Ishikawa (cell line): ENCODE measurements around the gene POR.

Source experiments
- CREB1 ChIP-seq: IDR thresholded peaks from 2 replicates; pipeline ENCODE4 v1.6.1; 2012; ENCODE audit warnings: low read depth
- EGR1 ChIP-seq: IDR thresholded peaks from 2 replicates; pipeline ENCODE4 v1.6.1; 2012
- ZBTB7A ChIP-seq: IDR thresholded peaks from 2 replicates; pipeline ENCODE4 v1.6.1; 2012; ENCODE audit warnings: low read depth

DNA sequence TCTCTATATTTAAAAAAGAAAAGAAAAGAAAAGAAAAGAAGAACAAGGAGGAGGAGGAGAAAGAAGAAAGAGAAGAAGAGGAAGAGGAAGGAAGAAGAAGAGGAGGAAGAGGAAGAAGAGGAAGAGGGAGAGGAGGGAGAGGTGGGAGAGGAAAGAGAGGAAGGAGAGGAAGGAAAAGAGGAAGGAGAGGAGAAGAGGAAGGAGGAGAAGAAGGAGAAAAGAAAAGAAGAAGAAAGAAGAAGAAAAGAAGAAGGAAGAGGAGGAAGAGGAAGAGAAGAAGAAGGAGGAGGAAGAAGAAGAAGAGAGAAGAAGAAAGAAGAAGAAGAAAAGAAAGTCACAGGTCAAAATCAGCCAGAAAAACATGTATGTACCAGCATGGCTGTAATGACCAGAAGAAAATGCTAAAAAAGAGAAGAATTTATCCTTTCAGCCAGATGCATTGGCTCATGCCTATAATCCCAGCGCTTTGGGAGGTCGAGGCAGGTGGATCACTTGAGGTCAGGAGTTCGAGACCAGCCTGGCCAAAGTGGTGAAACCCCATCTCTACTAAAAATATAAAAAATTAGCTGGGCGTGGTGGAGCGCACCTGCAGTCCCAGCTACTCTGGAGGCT lies 5.3 kb upstream of the POR start:
- TF ChIP-seq ZBTB7A (no peak), CREB1 (no peak), EGR1 (no peak)
